Rectal smooth muscle tissue (tissue), 1 donor: ENCODE data around the gene GAL3ST3.
"Not testable (repeated sequence)": the region's sequence is repeated elsewhere in the genome, so short reads cannot be mapped to it uniquely, and the experiment has no call there.

Source experiments
- H3K27ac ChIP-seq: one replicate; pipeline ENCODE4 v1.7.0; 2013; ENCODE audit warnings: low read depth, low read length, inconsistent platforms
- H3K27me3 ChIP-seq: one replicate; pipeline ENCODE4 v1.7.0; 2013; ENCODE audit warnings: low read length; ENCODE audit not compliant: control insufficient read depth, insufficient read depth
- H3K36me3 ChIP-seq: one replicate; pipeline ENCODE4 v1.7.0; 2013; ENCODE audit warnings: low read length; ENCODE audit not compliant: control insufficient read depth, insufficient read depth
- H3K4me1 ChIP-seq: one replicate; pipeline ENCODE4 v1.7.0; 2013; ENCODE audit warnings: low read length; ENCODE audit not compliant: control insufficient read depth, insufficient read depth
- H3K4me3 ChIP-seq: one replicate; pipeline ENCODE4 v1.7.0; 2013; ENCODE audit warnings: low read length
- H3K9ac ChIP-seq: one replicate; pipeline ENCODE4 v1.7.0; 2013; ENCODE audit warnings: low read length

Gene GAL3ST3

DNA sequence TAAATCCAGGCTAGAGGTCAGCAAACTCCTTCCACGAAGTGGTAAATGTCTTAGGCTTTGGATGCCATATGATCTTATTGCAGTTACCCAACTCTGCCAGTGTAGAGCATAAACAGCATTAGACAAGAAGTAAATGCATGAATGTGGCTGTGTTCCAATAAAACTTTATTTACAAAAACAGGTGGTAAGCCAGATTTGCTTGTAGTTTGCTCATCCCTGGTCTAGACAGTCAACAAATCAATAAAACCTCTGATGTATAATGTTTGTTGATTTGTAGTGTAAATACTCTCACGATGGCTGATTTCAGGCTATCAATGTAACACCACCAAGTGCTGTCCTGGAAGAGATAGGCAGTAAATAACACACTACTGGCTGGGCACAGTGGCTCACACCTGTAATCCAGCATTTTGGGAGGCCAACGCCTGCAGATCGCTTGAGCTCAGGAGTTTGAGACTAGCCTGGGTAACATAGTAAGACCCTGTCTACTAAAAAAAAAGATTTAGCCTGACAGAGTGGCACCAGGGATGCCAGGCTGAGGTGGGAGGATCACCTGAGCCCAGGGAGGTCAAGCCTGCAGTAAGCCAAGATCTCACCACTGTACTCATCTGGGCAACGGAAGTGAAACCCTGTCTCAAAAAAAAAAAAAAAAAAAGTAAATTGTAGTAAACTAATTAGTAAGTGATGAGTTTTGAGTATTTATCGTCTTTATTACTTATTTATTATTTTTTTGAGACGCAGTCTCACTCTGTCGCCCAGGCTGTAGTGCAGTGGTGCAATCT, 15.8 kb downstream of the GAL3ST3 start:
- H3K27me3 ChIP-seq = no peaks in the 10 kb centered on the region
- no peak overlapping the region for H3K4me3 ChIP-seq
- H3K9ac ChIP-seq = no peak overlapping the region
- no peak overlapping the region for H3K27ac ChIP-seq
- H3K4me1 ChIP-seq = no peaks in the 10 kb centered on the region
- H3K36me3 ChIP-seq = no peaks in the 10 kb centered on the region

DNA sequence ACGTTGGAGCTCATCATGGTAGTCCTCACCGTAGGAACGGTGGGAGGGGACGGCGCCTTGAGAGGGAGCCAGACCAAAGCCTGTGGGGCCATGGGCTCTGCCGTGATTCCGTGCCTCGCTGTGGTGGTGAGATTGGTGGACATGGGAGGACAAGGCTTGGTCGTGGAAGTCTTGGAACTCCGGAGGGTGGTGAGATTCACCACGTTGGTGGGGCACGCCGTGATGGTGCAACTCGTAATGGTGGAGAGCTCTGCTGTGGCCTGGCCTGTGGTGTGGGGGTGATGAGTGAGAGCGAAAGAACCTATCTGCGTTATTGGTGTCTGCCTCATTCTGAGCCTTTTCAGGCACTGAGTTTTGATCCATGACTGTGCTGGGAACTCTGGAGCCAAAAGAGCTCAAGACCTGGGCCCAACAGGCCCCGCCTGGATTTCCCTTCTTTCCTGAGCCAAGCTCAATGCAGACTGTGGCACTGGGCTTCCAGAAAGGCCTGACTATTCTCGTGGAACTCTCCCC, 22.9 kb downstream of the GAL3ST3 start, which contains the start of gene CATSPER1:
CATSPER1 (minus strand) TSS at position 463 of the 513 bp plus-strand sequence; CDS start at position 363, 100 bp downstream.
- Histone ChIP-seq H3K27ac (no peak within 1 kb of the TSS), H3K4me1 (no peaks in the 10 kb centered on the region), H3K9ac (no peak within 1 kb of the TSS), H3K27me3 (no peaks in the 10 kb centered on the region), H3K4me3 (no peak within 1 kb of the TSS), H3K36me3 (no peaks in the 10 kb centered on the region)

DNA sequence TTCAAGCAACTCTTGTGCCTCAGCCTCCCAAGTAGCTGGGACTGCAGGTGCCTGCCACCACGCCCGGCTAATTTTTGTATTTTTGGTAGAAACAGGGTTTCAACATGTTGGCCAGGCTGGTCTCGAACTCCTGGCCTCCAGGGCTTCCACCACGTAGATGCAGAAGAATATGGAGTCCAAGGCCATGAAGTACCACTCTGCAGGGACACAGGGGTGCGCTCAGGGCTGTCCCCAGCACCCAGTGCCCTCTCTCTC, 25.8 kb downstream of the GAL3ST3 start:
- H3K9ac ChIP-seq, H3K4me3 ChIP-seq, H3K27ac ChIP-seq, H3K4me1 ChIP-seq, H3K27me3 ChIP-seq, H3K36me3 ChIP-seq: not testable (repeated sequence)

DNA sequence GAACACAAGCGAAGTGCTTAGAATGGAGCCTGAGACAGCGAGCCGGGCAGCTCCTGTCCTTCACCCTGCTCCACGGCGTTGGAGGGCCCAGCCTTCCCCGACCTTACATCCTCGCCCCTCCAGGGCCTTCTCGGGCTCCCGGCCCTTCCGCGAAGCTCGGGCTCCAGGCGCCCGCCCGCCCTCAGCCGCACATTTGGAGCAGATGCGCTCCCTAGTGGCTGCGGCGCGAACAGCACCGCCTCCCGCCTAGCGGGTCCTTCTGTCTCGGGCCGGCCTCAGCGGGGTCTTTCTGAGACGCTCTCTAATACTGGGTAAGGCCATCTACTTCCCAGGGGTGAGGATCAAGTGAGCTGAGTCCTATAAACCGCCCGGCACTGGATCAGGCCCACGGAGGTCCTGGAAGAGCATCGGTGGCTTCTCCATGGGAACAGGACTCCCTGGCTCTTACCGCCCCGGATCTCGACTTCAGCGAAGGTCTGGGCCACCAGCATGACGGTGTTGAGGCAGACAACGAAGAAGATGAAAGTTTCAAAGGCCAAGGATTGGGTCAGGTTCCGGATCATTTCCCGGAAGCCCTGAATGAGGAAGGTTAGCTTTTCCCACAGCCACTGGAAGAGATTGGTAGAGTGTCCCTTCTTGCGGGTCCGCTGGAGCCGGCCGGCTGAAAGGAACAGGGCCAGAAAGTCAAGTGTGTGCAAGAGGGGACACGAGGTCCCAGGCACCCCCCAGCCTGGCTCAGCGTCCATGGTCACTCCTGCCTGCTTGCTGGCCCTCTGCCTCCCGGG, 26.4 kb downstream of the GAL3ST3 start:
- Histone ChIP-seq H3K4me3 (peak overlapping the region; percentile 41), H3K9ac (no peak overlapping the region), H3K27ac (no peak overlapping the region), H3K27me3 (no peaks in the 10 kb centered on the region), H3K4me1 (no peaks in the 10 kb centered on the region), H3K36me3 (no peaks in the 10 kb centered on the region)

DNA sequence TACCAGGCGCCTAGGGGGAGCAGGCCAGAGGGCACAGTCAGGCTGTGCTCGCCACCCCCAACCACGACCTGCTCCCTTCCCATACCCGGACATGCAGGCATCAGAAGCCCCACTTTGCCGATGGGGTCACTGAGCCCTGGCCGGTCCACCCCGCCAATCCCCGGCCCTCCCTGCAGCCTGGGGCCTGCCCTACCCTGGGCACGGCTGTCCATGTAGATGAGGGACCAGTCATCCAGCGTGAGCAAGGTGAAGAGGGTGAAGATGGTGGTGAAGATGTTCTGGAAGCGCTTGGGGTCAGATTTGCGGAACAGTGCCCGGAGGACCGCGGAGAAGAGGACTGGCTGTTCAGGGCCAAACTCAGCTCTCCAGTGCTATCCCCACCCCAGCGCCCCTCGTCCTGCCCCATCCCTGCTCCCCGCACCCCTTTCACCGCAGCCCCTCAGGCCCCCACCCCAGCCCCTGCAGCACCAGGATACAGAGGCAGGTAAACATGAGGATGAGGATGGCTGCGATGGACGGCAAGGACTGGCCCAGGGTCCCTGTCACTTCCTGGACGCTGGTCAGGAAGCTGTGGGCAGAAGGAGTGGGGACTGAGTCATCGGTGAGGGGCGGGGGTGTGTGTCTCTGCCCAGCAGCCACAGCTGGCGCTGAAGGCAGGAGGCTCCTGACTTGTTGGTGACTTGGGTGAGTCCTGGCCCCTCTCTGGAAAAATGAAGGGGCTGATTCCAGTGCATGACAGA, 28.2 kb downstream of the GAL3ST3 start:
- Histone ChIP-seq H3K27ac (no peak overlapping the region), H3K4me1 (no peaks in the 10 kb centered on the region), H3K36me3 (no peaks in the 10 kb centered on the region), H3K27me3 (no peaks in the 10 kb centered on the region), H3K4me3 (no peak overlapping the region), H3K9ac (no peak overlapping the region)

DNA sequence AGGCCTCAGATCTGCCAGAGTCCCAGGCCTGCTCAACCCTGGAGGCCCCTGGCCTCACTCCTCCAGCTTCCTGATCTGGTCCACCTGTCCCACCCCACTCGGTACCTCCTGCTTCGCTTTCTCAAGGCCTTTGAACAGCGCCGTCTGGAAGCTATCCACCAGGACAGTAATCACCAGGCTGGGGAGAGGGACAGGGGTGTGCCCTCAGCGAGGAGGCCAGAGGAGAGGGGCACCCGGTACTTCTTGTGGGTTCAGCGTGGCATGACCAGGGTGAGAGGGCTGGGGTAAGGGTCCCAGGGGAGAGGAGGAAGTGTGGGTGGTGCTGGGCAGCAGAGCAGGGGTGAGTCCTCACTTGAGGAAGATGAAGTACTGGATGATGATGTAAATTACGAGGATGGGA, 28.7 kb downstream of the GAL3ST3 start:
- no peak overlapping the region for H3K4me3 ChIP-seq
- H3K36me3 ChIP-seq = no peaks in the 10 kb centered on the region
- H3K27me3 ChIP-seq = no peaks in the 10 kb centered on the region
- no peak overlapping the region for H3K27ac ChIP-seq
- H3K4me1 ChIP-seq = no peaks in the 10 kb centered on the region
- no peak overlapping the region for H3K9ac ChIP-seq

DNA sequence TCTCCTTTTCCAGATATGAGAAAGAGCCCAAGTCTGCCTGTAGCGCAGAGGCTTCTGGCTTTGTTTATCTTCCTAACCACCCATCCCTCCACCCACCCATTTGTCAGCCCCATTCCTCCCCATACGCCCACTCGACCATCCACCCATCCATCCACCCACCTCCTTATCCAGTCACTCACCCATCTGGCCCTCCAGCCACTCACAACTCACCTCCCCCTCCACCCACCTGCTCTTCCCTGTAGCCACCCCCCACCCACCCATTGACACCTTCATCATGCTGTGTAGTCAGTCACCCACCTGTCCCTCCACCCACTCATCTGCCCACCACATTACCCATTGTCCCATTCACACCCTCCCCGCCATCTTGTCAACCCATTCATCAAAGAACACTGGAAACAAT, 31.6 kb downstream of the GAL3ST3 start:
- Histone ChIP-seq H3K27ac (no peak overlapping the region), H3K27me3 (peaks cover 11% of the 10 kb centered on the region), H3K4me3 (no peak overlapping the region), H3K4me1 (no peaks in the 10 kb centered on the region), H3K9ac (no peak overlapping the region), H3K36me3 (no peaks in the 10 kb centered on the region)

DNA sequence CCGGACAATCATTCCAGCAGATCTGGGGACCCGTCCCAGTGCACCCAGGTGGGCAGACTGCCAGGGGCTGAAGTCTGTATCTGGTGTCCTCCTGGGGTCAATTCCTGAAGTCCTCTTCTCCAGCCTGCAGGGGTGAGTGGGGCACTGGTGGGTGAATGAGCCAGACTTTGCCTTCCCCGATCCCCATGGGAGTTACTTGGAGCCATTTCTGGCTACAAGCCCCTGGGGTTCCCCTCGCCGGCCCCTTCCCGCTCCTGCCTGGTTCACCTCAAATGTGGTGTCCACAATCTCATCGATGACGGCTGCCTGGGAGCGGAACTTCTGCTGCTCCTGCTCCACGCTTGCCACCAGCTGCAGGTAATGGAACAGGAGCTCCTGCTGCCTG, 32.2 kb downstream of the GAL3ST3 start:
- Histone ChIP-seq H3K36me3 (no peaks in the 10 kb centered on the region), H3K4me1 (no peaks in the 10 kb centered on the region), H3K9ac (no peak overlapping the region), H3K27me3 (peaks cover 17% of the 10 kb centered on the region), H3K4me3 (no peak overlapping the region), H3K27ac (no peak overlapping the region)

DNA sequence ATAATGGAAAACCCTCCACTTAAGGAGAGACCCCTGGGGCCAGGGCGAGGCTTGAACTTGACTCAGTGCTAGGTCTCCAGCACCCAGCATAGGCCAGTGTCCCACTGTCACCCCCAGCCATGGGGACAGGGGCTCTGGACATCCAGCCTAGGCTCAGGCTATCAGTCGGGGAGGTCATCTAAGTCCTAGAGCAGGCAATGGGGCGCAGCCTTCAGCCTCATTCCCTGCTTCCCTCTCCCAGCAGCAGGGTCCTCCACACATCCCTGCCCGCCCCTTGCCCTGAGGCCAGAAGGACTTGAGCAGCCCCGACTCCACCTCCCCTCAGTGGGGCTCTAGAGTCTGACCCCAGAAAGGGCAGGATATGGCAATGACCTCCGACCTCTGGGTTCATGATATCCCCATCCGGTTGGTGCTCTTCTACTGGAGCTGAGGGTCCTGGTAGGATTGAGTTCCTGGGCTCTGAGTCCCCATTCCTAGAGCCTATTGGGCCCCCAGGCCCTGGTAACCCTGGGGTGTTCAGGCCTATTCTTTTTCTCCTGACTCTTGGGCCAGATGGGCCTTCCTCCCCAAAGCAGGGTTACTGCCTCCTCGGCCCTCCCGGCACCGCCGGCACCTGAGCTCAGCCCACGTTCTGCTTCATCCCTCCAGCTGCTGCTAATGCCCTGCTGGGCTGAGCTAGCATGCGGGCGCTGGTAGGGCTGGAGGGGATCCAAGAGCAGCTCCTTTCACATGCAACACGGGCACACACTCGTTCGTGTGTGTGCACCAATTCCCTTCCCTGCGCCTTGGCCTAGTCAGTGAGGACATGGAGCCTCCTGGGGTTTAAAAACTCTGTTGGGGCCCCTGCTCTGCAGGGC, 32.8 kb downstream of the GAL3ST3 start:
- no peak overlapping the region for H3K4me3 ChIP-seq
- no peak overlapping the region for H3K27ac ChIP-seq
- H3K9ac ChIP-seq = no peak overlapping the region
- no peaks in the 10 kb centered on the region for H3K4me1 ChIP-seq
- no peaks in the 10 kb centered on the region for H3K36me3 ChIP-seq
- peaks cover 21% of the 10 kb centered on the region for H3K27me3 ChIP-seq

DNA sequence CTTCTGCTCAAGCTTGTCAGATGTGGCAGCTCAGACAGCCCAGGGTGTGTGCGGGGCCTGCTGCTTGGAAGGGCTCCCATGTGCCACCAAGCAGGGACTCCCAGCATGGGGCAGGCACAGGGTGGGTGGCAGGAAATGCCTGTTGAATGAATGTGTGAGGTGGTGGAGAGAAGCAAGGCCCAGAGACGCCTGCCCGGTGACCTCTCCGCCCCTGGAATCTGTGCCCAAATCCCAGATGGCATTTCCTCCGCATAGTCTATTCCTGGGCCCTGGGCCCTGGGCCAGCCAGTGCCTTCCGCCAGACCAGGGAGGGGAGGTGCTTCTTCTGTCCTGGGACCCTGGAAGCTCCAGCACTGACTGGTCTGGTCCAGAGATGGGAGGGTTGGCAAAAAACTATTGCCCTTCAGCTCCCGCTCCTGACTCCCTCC, 33.5 kb downstream of the GAL3ST3 start:
- Histone ChIP-seq H3K36me3 (no peaks in the 10 kb centered on the region), H3K9ac (no peak overlapping the region), H3K27ac (no peak overlapping the region), H3K4me1 (no peaks in the 10 kb centered on the region), H3K27me3 (peaks cover 21% of the 10 kb centered on the region), H3K4me3 (no peak overlapping the region)

DNA sequence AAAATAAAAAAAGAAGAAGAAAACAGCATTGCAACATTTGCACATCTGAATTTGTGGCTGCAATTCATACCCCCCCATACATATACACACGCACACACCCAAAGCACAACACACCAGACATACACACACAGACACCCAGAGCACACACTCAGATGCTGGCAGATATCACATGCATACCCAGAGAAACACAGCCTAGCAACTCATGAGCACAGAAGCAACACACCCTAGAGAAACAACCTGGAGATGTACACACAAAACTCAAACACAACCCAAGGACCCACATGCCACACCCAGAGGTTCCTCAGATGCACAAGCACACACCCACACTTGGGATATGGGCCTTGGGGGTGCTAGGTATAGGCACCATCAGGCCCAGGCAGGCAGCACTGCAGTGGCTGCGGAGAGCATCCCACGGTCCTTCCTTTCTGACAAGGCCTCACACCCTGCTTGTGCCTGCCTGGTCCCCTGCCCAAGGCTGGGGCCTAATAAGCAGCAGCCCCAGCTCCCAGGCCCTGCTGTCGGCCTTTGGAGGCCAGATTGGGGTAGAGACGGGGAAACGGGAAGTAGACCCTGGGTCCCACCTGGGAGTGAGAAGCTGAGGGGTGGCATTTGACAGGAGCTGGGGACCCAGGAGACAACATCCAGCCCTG, 34.0 kb downstream of the GAL3ST3 start:
- Histone ChIP-seq H3K9ac (no peak overlapping the region), H3K4me3 (no peak overlapping the region), H3K27me3 (peaks cover 21% of the 10 kb centered on the region), H3K27ac (no peak overlapping the region), H3K4me1 (no peaks in the 10 kb centered on the region), H3K36me3 (no peaks in the 10 kb centered on the region)
